GM19395 (cell line): Measurements from ENCODE around the gene APC.
"Not testable (repeated sequence)": the region's sequence is repeated elsewhere in the genome, so short reads cannot be mapped to it uniquely, and the experiment has no call there.

Experiments
- ATAC-seq: cut with Tn5 transposase; IDR thresholded peaks from one replicate; pipeline ENCODE4 v1.9.1; 2021; ENCODE audit warnings: mild to moderate bottlenecking, moderate library complexity; ENCODE audit not compliant: unreplicated experiment

APC gene

GRCh38 chr5:112848116-112848811 lies 110.6 kb downstream of the APC start:
- ATAC-seq, result peak; percentile 99

GRCh38 chr5:112849912-112850311 lies 112.2 kb downstream of the APC start:
- ATAC-seq, result no peak

- no peak for ATAC-seq
Observed at GRCh38 chr5:112854651-112855050, 117.0 kb downstream of the APC start.

GRCh38 chr5:112857866-112858265 lies 120.2 kb downstream of the APC start:
- no peak for ATAC-seq

- not testable (repeated sequence) for ATAC-seq
Observed at GRCh38 chr5:112860571-112860928, 122.9 kb downstream of the APC start.

GRCh38 chr5:112860929-112861637 lies 123.4 kb downstream of the APC start, which contains the start of gene SRP19:
Gene SRP19 (plus strand): TSS chr5:112861287. CDS start chr5:112861377, 90 bp downstream.
- ATAC-seq, result peak; percentile 99

- no peak for ATAC-seq
Observed at GRCh38 chr5:112861638-112861985, 123.9 kb downstream of the APC start.

GRCh38 chr5:112862085-112862484 lies 124.4 kb downstream of the APC start:
- no peak for ATAC-seq

- ATAC-seq, result no peak
Observed at GRCh38 chr5:112863549-112863948, 125.9 kb downstream of the APC start.

GRCh38 chr5:112865128-112865527 lies 127.4 kb downstream of the APC start:
- ATAC-seq, result no peak

GRCh38 chr5:112866739-112867138 lies 129.1 kb downstream of the APC start:
- no peak for ATAC-seq

GRCh38 chr5:112867411-112867810 lies 129.7 kb downstream of the APC start:
- no peak for ATAC-seq

- ATAC-seq, result peak; percentile 90
Observed at GRCh38 chr5:112869948-112870347, 132.3 kb downstream of the APC start.

- no peak for ATAC-seq
Observed at GRCh38 chr5:112870966-112871365, 133.3 kb downstream of the APC start.

- no peak for ATAC-seq
Observed at GRCh38 chr5:112876362-112876761, 138.7 kb downstream of the APC start.

- ATAC-seq, result no peak
Observed at GRCh38 chr5:112878101-112878500, 140.4 kb downstream of the APC start.

GRCh38 chr5:112878760-112879159 lies 141.1 kb downstream of the APC start:
- ATAC-seq, result peak; percentile 57

GRCh38 chr5:112880219-112880964 lies 142.7 kb downstream of the APC start:
- ATAC-seq, result no peak

GRCh38 chr5:112883192-112883591 lies 145.5 kb downstream of the APC start:
- no peak for ATAC-seq

GRCh38 chr5:112885001-112885400 lies 147.3 kb downstream of the APC start:
- ATAC-seq, result no peak

GRCh38 chr5:112886975-112887374 lies 149.3 kb downstream of the APC start:
- ATAC-seq, result no peak

GRCh38 chr5:112892066-112892465 lies 154.4 kb downstream of the APC start:
- ATAC-seq, result not testable (repeated sequence)
